ENCODE measurements around the gene PRKAR2B.

PRKAR2B gene

DNA sequence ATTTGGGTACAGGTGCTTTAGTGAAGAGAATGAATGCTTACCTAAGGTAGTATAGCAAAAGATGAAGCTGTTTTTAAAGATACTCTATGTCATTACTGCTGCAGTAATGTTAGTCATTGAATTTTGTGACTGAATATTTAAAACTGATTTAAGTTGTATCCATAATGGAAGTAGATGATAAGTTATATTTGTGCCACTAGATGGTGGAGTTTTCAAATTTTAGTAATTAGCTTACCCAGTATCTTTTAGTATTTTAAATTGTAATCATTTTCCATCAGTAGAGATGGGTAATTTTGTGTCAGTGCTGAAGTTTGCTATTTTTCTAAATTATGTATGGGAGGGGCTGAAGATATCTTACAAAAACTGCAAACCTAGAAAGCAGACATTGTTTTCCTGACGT is 149.5 kb downstream of the PRKAR2B start:
- no peaks in the 10 kb centered on the region for H3K27me3 ChIP-seq (ENCODE audit: control insufficient read depth, insufficient read depth, low read length)
- no peaks in the 10 kb centered on the region for H3K4me1 ChIP-seq (ENCODE audit: control insufficient read depth, insufficient read depth, low read length)
- H3K9ac ChIP-seq (ENCODE audit: low read depth, low read length), result no peak overlapping the region
- H3K4me3 ChIP-seq (ENCODE audit: low read depth, low read length), result no peak overlapping the region
- H3K36me3 ChIP-seq (ENCODE audit: control insufficient read depth, insufficient read depth, low read length), result peaks cover 3% of the 10 kb centered on the region
- no peaks in the 10 kb centered on the region for H3K9me3 ChIP-seq (ENCODE audit: control insufficient read depth, insufficient read depth, low read length)

GRCh38 chr7:107196834-107197610 is 152.5 kb downstream of the PRKAR2B start:
- peaks cover 8% of the 10 kb centered on the region for H3K36me3 ChIP-seq (ENCODE audit: control insufficient read depth, insufficient read depth, low read length)
- H3K27me3 ChIP-seq (ENCODE audit: control insufficient read depth, insufficient read depth, low read length), result no peaks in the 10 kb centered on the region
- no peaks in the 10 kb centered on the region for H3K4me1 ChIP-seq (ENCODE audit: control insufficient read depth, insufficient read depth, low read length)
- no peak overlapping the region for H3K4me3 ChIP-seq (ENCODE audit: low read depth, low read length)
- H3K9me3 ChIP-seq (ENCODE audit: control insufficient read depth, insufficient read depth, low read length), result no peaks in the 10 kb centered on the region
- H3K9ac ChIP-seq (ENCODE audit: low read depth, low read length), result no peak overlapping the region

DNA sequence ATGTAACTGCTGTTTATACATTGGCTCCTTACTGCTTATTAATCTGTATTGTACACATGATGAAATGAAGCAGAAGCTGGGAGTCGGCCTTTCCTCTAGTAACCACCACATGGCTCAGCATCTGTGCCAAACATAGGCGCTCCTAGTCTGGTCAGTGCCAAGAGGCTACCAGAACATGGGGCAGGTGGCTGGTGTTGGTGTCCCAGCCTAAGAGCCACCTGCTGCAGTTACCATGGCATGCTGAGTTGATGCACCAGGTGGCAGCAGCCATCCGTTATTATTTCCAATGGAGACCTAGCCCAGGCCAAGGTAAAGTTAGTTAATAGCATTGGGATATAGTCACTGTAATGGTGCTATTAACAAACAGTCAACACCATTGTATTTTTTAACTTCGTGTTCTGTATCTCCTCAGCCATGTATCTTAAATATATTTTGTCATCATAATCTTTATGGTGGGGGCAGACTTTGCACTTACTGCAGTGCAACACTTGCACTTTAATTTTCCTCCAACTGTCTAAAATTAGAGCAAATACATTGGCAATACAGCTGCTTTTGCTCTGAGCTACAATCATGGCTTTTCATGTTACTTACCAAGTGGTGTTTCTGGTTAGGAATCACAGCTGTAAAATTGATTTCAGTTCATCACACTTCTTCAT is 157.4 kb downstream of the PRKAR2B start:
- H3K4me3 ChIP-seq (ENCODE audit: low read depth, low read length), result no peak overlapping the region
- H3K9ac ChIP-seq (ENCODE audit: low read depth, low read length), result no peak overlapping the region
- H3K4me1 ChIP-seq (ENCODE audit: control insufficient read depth, insufficient read depth, low read length), result no peaks in the 10 kb centered on the region
- peaks cover 7% of the 10 kb centered on the region for H3K36me3 ChIP-seq (ENCODE audit: control insufficient read depth, insufficient read depth, low read length)
- H3K27me3 ChIP-seq (ENCODE audit: control insufficient read depth, insufficient read depth, low read length), result no peaks in the 10 kb centered on the region
- H3K9me3 ChIP-seq (ENCODE audit: control insufficient read depth, insufficient read depth, low read length), result no peaks in the 10 kb centered on the region

GRCh38 chr7:107203607-107204006 is 159.1 kb downstream of the PRKAR2B start:
- Histone ChIP-seq H3K4me1 (ENCODE audit: control insufficient read depth, insufficient read depth, low read length) (no peaks in the 10 kb centered on the region), H3K9me3 (ENCODE audit: control insufficient read depth, insufficient read depth, low read length) (no peaks in the 10 kb centered on the region), H3K36me3 (ENCODE audit: control insufficient read depth, insufficient read depth, low read length) (peaks cover 7% of the 10 kb centered on the region), H3K4me3 (ENCODE audit: low read depth, low read length) (no peak overlapping the region), H3K27me3 (ENCODE audit: control insufficient read depth, insufficient read depth, low read length) (no peaks in the 10 kb centered on the region), H3K9ac (ENCODE audit: low read depth, low read length) (no peak overlapping the region)

DNA sequence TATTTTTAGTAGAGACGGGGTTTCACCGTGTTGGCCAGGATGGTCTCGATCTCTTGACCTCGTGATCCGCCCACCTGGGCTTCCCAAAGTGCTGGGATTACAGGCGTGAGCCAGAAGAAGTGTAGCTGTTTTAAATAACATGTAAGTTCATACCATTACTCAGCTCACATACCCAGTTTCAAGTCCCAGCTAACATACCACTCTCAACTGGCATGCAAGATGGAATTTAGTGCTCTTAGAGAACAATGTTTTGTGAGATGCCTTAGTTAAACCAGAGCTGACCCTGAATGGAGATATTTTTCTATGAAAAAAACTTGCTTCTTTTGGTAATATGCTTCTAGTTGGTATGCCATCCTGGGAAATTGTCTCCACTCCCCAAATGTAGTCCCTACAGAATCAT is 161.6 kb downstream of the PRKAR2B start:
- H3K4me1 ChIP-seq (ENCODE audit: control insufficient read depth, insufficient read depth, low read length), result no peaks in the 10 kb centered on the region
- no peaks in the 10 kb centered on the region for H3K27me3 ChIP-seq (ENCODE audit: control insufficient read depth, insufficient read depth, low read length)
- peaks cover 7% of the 10 kb centered on the region for H3K36me3 ChIP-seq (ENCODE audit: control insufficient read depth, insufficient read depth, low read length)
- H3K4me3 ChIP-seq (ENCODE audit: low read depth, low read length), result no peak overlapping the region
- H3K9ac ChIP-seq (ENCODE audit: low read depth, low read length), result no peak overlapping the region
- H3K9me3 ChIP-seq (ENCODE audit: control insufficient read depth, insufficient read depth, low read length), result no peaks in the 10 kb centered on the region

- Histone ChIP-seq H3K27me3 (ENCODE audit: control insufficient read depth, insufficient read depth, low read length) (no peaks in the 10 kb centered on the region), H3K36me3 (ENCODE audit: control insufficient read depth, insufficient read depth, low read length) (peaks cover 5% of the 10 kb centered on the region)
Measured at GRCh38 chr7:107206706-107207105, 162.2 kb downstream of the PRKAR2B start.

GRCh38 chr7:107207459-107207858 is 163.0 kb downstream of the PRKAR2B start:
- Histone ChIP-seq H3K27me3 (ENCODE audit: control insufficient read depth, insufficient read depth, low read length) (no peaks in the 10 kb centered on the region), H3K9me3 (ENCODE audit: control insufficient read depth, insufficient read depth, low read length) (no peaks in the 10 kb centered on the region), H3K9ac (ENCODE audit: low read depth, low read length) (no peak overlapping the region), H3K36me3 (ENCODE audit: control insufficient read depth, insufficient read depth, low read length) (no peaks in the 10 kb centered on the region), H3K4me3 (ENCODE audit: low read depth, low read length) (no peak overlapping the region), H3K4me1 (ENCODE audit: control insufficient read depth, insufficient read depth, low read length) (no peaks in the 10 kb centered on the region)

More at GRCh38 chr7:107206706-107207105, 162.2 kb downstream of the PRKAR2B start:
- Histone ChIP-seq H3K9ac (ENCODE audit: low read depth, low read length) (no peak overlapping the region), H3K4me1 (ENCODE audit: control insufficient read depth, insufficient read depth, low read length) (no peaks in the 10 kb centered on the region), H3K4me3 (ENCODE audit: low read depth, low read length) (no peak overlapping the region), H3K9me3 (ENCODE audit: control insufficient read depth, insufficient read depth, low read length) (no peaks in the 10 kb centered on the region)

DNA sequence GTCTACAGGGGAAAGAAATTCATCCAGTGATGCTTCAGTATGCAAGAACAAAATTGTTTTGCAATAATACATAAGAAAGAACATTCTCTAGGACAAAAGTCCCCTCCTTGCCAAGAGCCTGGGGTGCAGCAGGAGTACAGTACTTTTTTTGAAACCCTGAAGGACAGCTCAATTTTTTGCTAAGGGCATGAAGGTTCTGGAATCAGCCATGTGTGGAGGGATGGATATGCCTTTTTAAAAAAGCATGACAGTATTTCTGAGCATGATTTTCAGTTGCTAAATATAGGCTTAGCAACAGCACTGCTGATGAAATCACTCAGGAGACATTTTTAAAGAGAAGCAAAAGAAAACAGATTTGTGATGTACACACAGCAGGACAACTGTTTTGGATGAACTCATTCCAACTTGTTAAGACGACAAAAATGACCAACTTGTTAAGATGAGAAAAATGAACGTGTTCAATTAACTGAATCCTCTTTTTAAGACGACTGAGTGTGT is 163.6 kb downstream of the PRKAR2B start:
- no peak overlapping the region for H3K9ac ChIP-seq (ENCODE audit: low read depth, low read length)
- H3K4me3 ChIP-seq (ENCODE audit: low read depth, low read length), result no peak overlapping the region
- no peaks in the 10 kb centered on the region for H3K9me3 ChIP-seq (ENCODE audit: control insufficient read depth, insufficient read depth, low read length)
- H3K36me3 ChIP-seq (ENCODE audit: control insufficient read depth, insufficient read depth, low read length), result no peaks in the 10 kb centered on the region
- H3K27me3 ChIP-seq (ENCODE audit: control insufficient read depth, insufficient read depth, low read length), result no peaks in the 10 kb centered on the region
- no peaks in the 10 kb centered on the region for H3K4me1 ChIP-seq (ENCODE audit: control insufficient read depth, insufficient read depth, low read length)

DNA sequence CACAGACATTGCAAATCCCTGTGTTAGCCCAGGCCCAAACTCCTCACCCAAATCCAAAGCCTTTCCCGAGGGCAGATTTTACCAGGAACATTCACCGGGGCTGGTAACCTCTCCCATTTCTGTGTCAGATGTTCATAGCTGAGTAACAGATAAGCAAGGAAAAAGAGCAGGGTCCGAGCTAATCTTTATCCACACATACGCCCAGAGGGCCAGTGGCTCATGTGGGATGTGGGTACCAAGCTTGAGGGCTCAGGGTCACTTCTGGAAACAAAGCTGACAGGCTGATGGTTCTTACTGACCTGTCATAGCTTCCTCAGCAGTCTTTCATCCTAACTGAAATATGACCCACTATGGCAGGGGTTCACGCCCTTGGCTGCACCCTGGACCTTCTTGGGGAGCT is 164.1 kb downstream of the PRKAR2B start:
- no peaks in the 10 kb centered on the region for H3K4me1 ChIP-seq (ENCODE audit: control insufficient read depth, insufficient read depth, low read length)
- no peak overlapping the region for H3K4me3 ChIP-seq (ENCODE audit: low read depth, low read length)
- H3K36me3 ChIP-seq (ENCODE audit: control insufficient read depth, insufficient read depth, low read length), result no peaks in the 10 kb centered on the region
- H3K27me3 ChIP-seq (ENCODE audit: control insufficient read depth, insufficient read depth, low read length), result no peaks in the 10 kb centered on the region
- no peaks in the 10 kb centered on the region for H3K9me3 ChIP-seq (ENCODE audit: control insufficient read depth, insufficient read depth, low read length)
- H3K9ac ChIP-seq (ENCODE audit: low read depth, low read length), result no peak overlapping the region

DNA sequence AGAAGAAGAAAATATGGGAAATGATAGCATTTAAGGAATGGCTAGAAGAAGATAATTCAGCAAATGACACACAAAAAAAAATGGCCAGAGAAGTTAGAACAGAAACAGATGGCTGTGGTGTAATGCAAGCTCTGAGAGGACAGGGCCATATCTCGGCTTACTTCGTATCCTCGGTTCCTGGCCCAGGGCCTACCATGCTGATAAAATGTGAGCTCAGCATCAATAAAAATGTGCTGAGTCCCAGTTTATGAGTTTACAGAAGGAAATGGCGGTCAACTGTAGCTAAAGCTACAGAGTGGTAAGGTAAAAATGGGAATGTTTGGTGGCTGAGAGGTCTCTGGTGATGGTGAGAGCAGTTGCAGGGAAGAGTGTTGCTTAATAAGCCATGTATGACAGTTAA is 165.1 kb downstream of the PRKAR2B start:
- Histone ChIP-seq H3K9me3 (ENCODE audit: control insufficient read depth, insufficient read depth, low read length) (no peaks in the 10 kb centered on the region), H3K9ac (ENCODE audit: low read depth, low read length) (no peak overlapping the region), H3K4me3 (ENCODE audit: low read depth, low read length) (no peak overlapping the region), H3K36me3 (ENCODE audit: control insufficient read depth, insufficient read depth, low read length) (no peaks in the 10 kb centered on the region), H3K27me3 (ENCODE audit: control insufficient read depth, insufficient read depth, low read length) (no peaks in the 10 kb centered on the region), H3K4me1 (ENCODE audit: control insufficient read depth, insufficient read depth, low read length) (no peaks in the 10 kb centered on the region)

- H3K36me3 ChIP-seq (ENCODE audit: control insufficient read depth, insufficient read depth, low read length), result no peaks in the 10 kb centered on the region
- no peaks in the 10 kb centered on the region for H3K27me3 ChIP-seq (ENCODE audit: control insufficient read depth, insufficient read depth, low read length)
- H3K9me3 ChIP-seq (ENCODE audit: control insufficient read depth, insufficient read depth, low read length), result no peaks in the 10 kb centered on the region
- H3K4me1 ChIP-seq (ENCODE audit: control insufficient read depth, insufficient read depth, low read length), result no peaks in the 10 kb centered on the region
- no peak overlapping the region for H3K9ac ChIP-seq (ENCODE audit: low read depth, low read length)
- H3K4me3 ChIP-seq (ENCODE audit: low read depth, low read length), result no peak overlapping the region
Measured at GRCh38 chr7:107210400-107210799, 165.9 kb downstream of the PRKAR2B start.

Measured in iPS-15b (cell line).